Left ventricle myocardium inferior (tissue), 1 donor: Measurements from ENCODE around the gene KLHL29. TPM values are rescaled to one million over a fixed set of nuclear protein-coding genes. Genes with fewer than 3 reads are reported as not detected.

ENCODE experiments used
- DNase-seq: peaks from one replicate; pipeline ENCODE4 v3.0.0-alpha.2; 2020
- H3K27ac ChIP-seq: fragments of 200-600 bp; replicated peaks from 2 replicates; pipeline ENCODE4 v1.8.0; 2021
- H3K27me3 ChIP-seq: fragments of 200-600 bp; 2 replicates; pipeline ENCODE4 v1.8.0; 2021; ENCODE audit warnings: low read depth
- H3K36me3 ChIP-seq: fragments of 200-600 bp; 2 replicates; pipeline ENCODE4 v1.8.0; 2021
- H3K4me1 ChIP-seq: fragments of 200-600 bp; 2 replicates; pipeline ENCODE4 v1.8.0; 2021
- H3K4me3 ChIP-seq: fragments of 200-600 bp; 2 replicates; pipeline ENCODE4 v1.8.0; 2021; ENCODE audit warnings: mild to moderate bottlenecking, moderate library complexity
- H3K9me3 ChIP-seq: fragments of 200-600 bp; replicated peaks from 2 replicates; pipeline ENCODE4 v1.8.0; 2021
- CTCF ChIP-seq: fragments of 200-600 bp; IDR thresholded peaks from 2 replicates; pipeline ENCODE4 v1.8.0; 2021; ENCODE audit warnings: antibody characterized with exemption, mild to moderate bottlenecking, borderline replicate concordance
- intact Hi-C: fragments of 100-400 bp; cut with micrococcal nuclease; formaldehyde crosslinking; loops from one replicate; pipeline ENCODE4 v1.11.0; 2022
- total RNA-seq: library from RNA; stranded (reverse); fragmentation: NEBNext Ultra II Directional; extraction: Animal tissue kit (Norgen Biotek cat#: 25700); gene quantifications from one replicate; pipeline ENCODE4 v1.2.1, GENCODE V29; 2021
- donor health status: DM: no; HTN: yes; CAD: no; lungs with severe emphysema.

Gene KLHL29
- total RNA-seq, 1 donor from 2014 or later: 1.1 TPM

GRCh38 chr2:23658466-23658942 lies 273.5 kb downstream of the KLHL29 start:
- no peak overlapping the region for H3K4me3 ChIP-seq

GRCh38 chr2:23659328-23659727 lies 274.3 kb downstream of the KLHL29 start:
- intact Hi-C loops: no loop called here
- H3K9me3 ChIP-seq: no peaks in the 10 kb centered on the region
- no peak overlapping the region for H3K4me3 ChIP-seq
- H3K27ac ChIP-seq: peak overlapping the region; percentile 33
- H3K4me1 ChIP-seq: peaks cover 26% of the 10 kb centered on the region
- TF ChIP-seq CTCF: no peak
- peaks cover 32% of the 10 kb centered on the region for H3K27me3 ChIP-seq
- no peak for DNase-seq
- no peaks in the 10 kb centered on the region for H3K36me3 ChIP-seq

More at GRCh38 chr2:23658466-23658942, 273.5 kb downstream of the KLHL29 start:
- intact Hi-C loops: no loop called here
- no peak for TF ChIP-seq CTCF
- peak; percentile 43 for DNase-seq
- Histone ChIP-seq H3K36me3 (no peaks in the 10 kb centered on the region), H3K27ac (peak overlapping the region; percentile 33), H3K9me3 (no peaks in the 10 kb centered on the region), H3K4me1 (peaks cover 18% of the 10 kb centered on the region), H3K27me3 (peaks cover 32% of the 10 kb centered on the region)

- peaks cover 32% of the 10 kb centered on the region for H3K27me3 ChIP-seq
- H3K4me3 ChIP-seq: no peak overlapping the region
- DNase-seq: no peak
- H3K27ac ChIP-seq: no peak overlapping the region
- intact Hi-C loops: no loop called here
- no peaks in the 10 kb centered on the region for H3K36me3 ChIP-seq
- H3K4me1 ChIP-seq: peaks cover 30% of the 10 kb centered on the region
- TF ChIP-seq CTCF: no peak
- H3K9me3 ChIP-seq: no peaks in the 10 kb centered on the region
Observed at GRCh38 chr2:23659773-23660172, 274.8 kb downstream of the KLHL29 start.

- no peaks in the 10 kb centered on the region for H3K36me3 ChIP-seq
- intact Hi-C loops: no loop called here
- TF ChIP-seq CTCF: no peak
- no peak overlapping the region for H3K4me3 ChIP-seq
- H3K4me1 ChIP-seq: peaks cover 30% of the 10 kb centered on the region
- no peak for DNase-seq
- H3K27ac ChIP-seq: no peak overlapping the region
- H3K9me3 ChIP-seq: no peaks in the 10 kb centered on the region
- peaks cover 29% of the 10 kb centered on the region for H3K27me3 ChIP-seq
Observed at GRCh38 chr2:23660237-23660636, 275.3 kb downstream of the KLHL29 start.

- Histone ChIP-seq H3K4me1 (peaks cover 25% of the 10 kb centered on the region), H3K27me3 (peaks cover 25% of the 10 kb centered on the region), H3K27ac (no peak overlapping the region), H3K9me3 (no peaks in the 10 kb centered on the region), H3K4me3 (no peak overlapping the region), H3K36me3 (no peaks in the 10 kb centered on the region)
- no peak for DNase-seq
- intact Hi-C loops: no loop called here
- no peak for TF ChIP-seq CTCF
Observed at GRCh38 chr2:23661276-23662050, 276.5 kb downstream of the KLHL29 start.
